MM.1S (cell line): ENCODE results near the gene NSD2.

ENCODE experiments used
- DNase-seq: peaks from one replicate; pipeline ENCODE4 v3.0.0-alpha.2; 2015
- H2AFZ ChIP-seq: fragments of 300-600 bp; sonication (generic); 2 replicates; pipeline ENCODE4 v1.6.0; 2016; ENCODE audit warnings: antibody characterized with exemption, low read length
- H3F3A ChIP-seq: fragments of 300-600 bp; sonication (generic); 2 replicates; pipeline ENCODE4 v1.6.1; 2016; ENCODE audit warnings: mild to moderate bottlenecking, antibody characterized with exemption, low read length, moderate library complexity, mixed read lengths; ENCODE audit not compliant: insufficient read depth
- H3K27ac ChIP-seq: fragments of 300-600 bp; sonication (generic); 2 replicates; pipeline ENCODE4 v1.5.1; 2016; ENCODE audit warnings: mild to moderate bottlenecking, low read length
- H3K27me3 ChIP-seq: fragments of 300-600 bp; sonication (generic); replicated peaks from 2 replicates; pipeline ENCODE4 v1.6.0; 2016; ENCODE audit warnings: low read length; ENCODE audit not compliant: insufficient read depth
- H3K36me3 ChIP-seq: fragments of 300-600 bp; sonication (generic); replicated peaks from 2 replicates; pipeline ENCODE4 v1.6.1; 2016; ENCODE audit warnings: mild to moderate bottlenecking, low read length, mixed read lengths; ENCODE audit not compliant: insufficient read depth
- H3K4me1 ChIP-seq: fragments of 300-600 bp; sonication (generic); 2 replicates; pipeline ENCODE4 v1.6.1; 2016; ENCODE audit warnings: low read length, mixed read lengths
- H3K4me2 ChIP-seq: fragments of 300-600 bp; sonication (generic); 2 replicates; pipeline ENCODE4 v1.6.0; 2016; ENCODE audit warnings: low read depth, low read length
- H3K4me3 ChIP-seq: fragments of 300-600 bp; sonication (generic); 2 replicates; pipeline ENCODE4 v1.5.1; 2016; ENCODE audit warnings: low read length, mixed read lengths
- H3K79me2 ChIP-seq: fragments of 300-600 bp; sonication (generic); 2 replicates; pipeline ENCODE4 v1.6.1; 2016; ENCODE audit warnings: mixed run types, low read length, mixed read lengths
- H3K9ac ChIP-seq: fragments of 300-600 bp; sonication (generic); 2 replicates; pipeline ENCODE4 v1.6.1; 2016; ENCODE audit warnings: low read length, mixed read lengths
- H3K9me2 ChIP-seq: fragments of 300-600 bp; sonication (generic); replicated peaks from 2 replicates; pipeline ENCODE4 v1.6.1; 2016; ENCODE audit warnings: mild to moderate bottlenecking, low read length, mixed read lengths; ENCODE audit not compliant: insufficient read depth
- H3K9me3 ChIP-seq: fragments of 300-600 bp; sonication (generic); replicated peaks from 2 replicates; pipeline ENCODE4 v1.6.1; 2016; ENCODE audit warnings: mild to moderate bottlenecking, low read length, mixed read lengths; ENCODE audit not compliant: insufficient read depth
- H4K20me1 ChIP-seq: fragments of 300-600 bp; sonication (generic); 2 replicates; pipeline ENCODE4 v1.6.1; 2016; ENCODE audit warnings: mild to moderate bottlenecking, low read length, moderate library complexity, mixed read lengths; ENCODE audit not compliant: insufficient read depth
- CTCF ChIP-seq: fragments of 300-600 bp; sonication (generic); IDR thresholded peaks from 2 replicates; pipeline ENCODE4 v1.5.1; 2016; ENCODE audit warnings: antibody characterized with exemption, low read length, mixed read lengths
- EZH2 ChIP-seq: fragments of 300-600 bp; sonication (generic); optimal IDR thresholded peaks from 2 replicates; pipeline ENCODE3; 2017; ENCODE audit warnings: low read depth, mild to moderate bottlenecking, antibody characterized with exemption, low read length, mixed read lengths
- EZH2phosphoT487 ChIP-seq: fragments of 300-600 bp; sonication (generic); IDR thresholded peaks from 2 replicates; pipeline ENCODE4 v1.6.1; 2018; ENCODE audit warnings: antibody characterized with exemption, low read length

Gene NSD2

GRCh38 chr4:1964443-1964842 lies 93.2 kb downstream of the NSD2 start:
- Histone ChIP-seq H3K9ac (no peak overlapping the region), H3K36me3 (peaks cover 20% of the 10 kb centered on the region), H3K27ac (no peak overlapping the region), H2AFZ (no peak overlapping the region), H3F3A (no peaks in the 10 kb centered on the region), H3K4me1 (no peaks in the 10 kb centered on the region), H3K9me2 (no peaks in the 10 kb centered on the region), H3K9me3 (no peaks in the 10 kb centered on the region), H3K4me2 (no peak overlapping the region), H3K27me3 (no peaks in the 10 kb centered on the region), H4K20me1 (no peaks in the 10 kb centered on the region), H3K79me2 (peaks cover 31% of the 10 kb centered on the region), H3K4me3 (no peak overlapping the region)
- no peak for DNase-seq
- TF ChIP-seq CTCF (no peak), EZH2 (no peak), EZH2phosphoT487 (no peak)

- Histone ChIP-seq H2AFZ (no peak overlapping the region), H3K9me3 (no peaks in the 10 kb centered on the region), H3K79me2 (peaks cover 31% of the 10 kb centered on the region), H3K36me3 (peaks cover 18% of the 10 kb centered on the region), H3K27me3 (no peaks in the 10 kb centered on the region), H3K27ac (no peak overlapping the region), H3K9ac (no peak overlapping the region), H3K4me1 (no peaks in the 10 kb centered on the region), H3K9me2 (no peaks in the 10 kb centered on the region), H4K20me1 (no peaks in the 10 kb centered on the region), H3K4me2 (no peak overlapping the region), H3F3A (no peaks in the 10 kb centered on the region), H3K4me3 (no peak overlapping the region)
- TF ChIP-seq EZH2phosphoT487 (no peak), EZH2 (no peak), CTCF (no peak)
- no peak for DNase-seq
Observed at GRCh38 chr4:1964971-1965370, 93.8 kb downstream of the NSD2 start.

GRCh38 chr4:1967512-1968149 lies 96.4 kb downstream of the NSD2 start:
- H3K36me3 ChIP-seq, result peaks cover 9% of the 10 kb centered on the region; the same call in 1 of the 2 replicates
- no peaks in the 10 kb centered on the region for H3F3A ChIP-seq
- H3K79me2 ChIP-seq, result peaks cover 19% of the 10 kb centered on the region
- H3K4me1 ChIP-seq, result no peaks in the 10 kb centered on the region
- H3K4me2 ChIP-seq, result no peak overlapping the region
- no peak overlapping the region for H3K27ac ChIP-seq
- TF ChIP-seq EZH2, result no peak
- TF ChIP-seq CTCF, result no peak
- no peak for TF ChIP-seq EZH2phosphoT487
- H3K9me2 ChIP-seq, result no peaks in the 10 kb centered on the region
- DNase-seq, result no peak
- no peaks in the 10 kb centered on the region for H4K20me1 ChIP-seq
- H3K27me3 ChIP-seq, result no peaks in the 10 kb centered on the region
- no peak overlapping the region for H2AFZ ChIP-seq
- no peaks in the 10 kb centered on the region for H3K9me3 ChIP-seq
- no peak overlapping the region for H3K4me3 ChIP-seq
- H3K9ac ChIP-seq, result no peak overlapping the region
